Spinal cord (tissue), 10 donors: Measurements from ENCODE around the gene SRD5A3. TPM values are rescaled to one million over a fixed set of nuclear protein-coding genes. Genes with fewer than 3 reads are reported as not detected.

Experiments used
- DNase-seq, 6 donors: peaks; one replicate each; pipeline versions ENCODE4 v3.0.0 to v3.0.0-alpha.2; 2013 to 2015; ENCODE audit warnings: low spot score in 6 of 6, low read depth in 4 of 6
- H3K27ac ChIP-seq: one replicate; pipeline ENCODE4 v1.5.1; 2013; ENCODE audit warnings: low read depth, low read length, control low read depth
- H3K27me3 ChIP-seq: one replicate; pipeline ENCODE4 v1.6.1; 2013; ENCODE audit warnings: low read length; ENCODE audit not compliant: control insufficient read depth, insufficient read depth
- H3K36me3 ChIP-seq: one replicate; pipeline ENCODE4 v1.6.1; 2013; ENCODE audit warnings: low read length; ENCODE audit not compliant: control insufficient read depth, insufficient read depth
- H3K4me1 ChIP-seq: one replicate; pipeline ENCODE4 v1.6.1; 2013; ENCODE audit warnings: low read length; ENCODE audit not compliant: control insufficient read depth, insufficient read depth
- H3K4me3 ChIP-seq: one replicate; pipeline ENCODE4 v1.5.1; 2013; ENCODE audit warnings: low read depth, low read length, control low read depth
- H3K9me3 ChIP-seq: one replicate; pipeline ENCODE4 v1.6.1; 2013; ENCODE audit warnings: low read length; ENCODE audit not compliant: control insufficient read depth, insufficient read depth
- WGBS: methylation state at CpG from one replicate; pipeline ENCODE4 v1.1.5; 2013; ENCODE audit warnings: missing lambda C conversion rate; ENCODE audit not compliant: insufficient coverage; 5-methylcytosine and 5-hydroxymethylcytosine counted together
- polyA plus RNA-seq, 2 donors: library from polyadenylated mRNA; unstranded; fragments of 120-200 nt; gene quantifications; one replicate each; pipeline ENCODE4 v1.2.1, GENCODE V29; 2013; ENCODE audit not compliant: insufficient read length in 2 of 2
- total RNA-seq, 2 donors: library from RNA; depleted of rRNA in 1 of 2; stranded (reverse); fragments of 120-200 nt in 1 of 2; fragments of >200 nt in 1 of 2; gene quantifications; one replicate each; pipeline versions ENCODE4 v1.2.3 to v1.2.4, GENCODE V29; 2013 to 2014
- donor health status: healthy.

Gene SRD5A3
- total and polyA plus RNA-seq, 4 donors, result 10.4 to 18.6 (median 17.5) TPM

DNA sequence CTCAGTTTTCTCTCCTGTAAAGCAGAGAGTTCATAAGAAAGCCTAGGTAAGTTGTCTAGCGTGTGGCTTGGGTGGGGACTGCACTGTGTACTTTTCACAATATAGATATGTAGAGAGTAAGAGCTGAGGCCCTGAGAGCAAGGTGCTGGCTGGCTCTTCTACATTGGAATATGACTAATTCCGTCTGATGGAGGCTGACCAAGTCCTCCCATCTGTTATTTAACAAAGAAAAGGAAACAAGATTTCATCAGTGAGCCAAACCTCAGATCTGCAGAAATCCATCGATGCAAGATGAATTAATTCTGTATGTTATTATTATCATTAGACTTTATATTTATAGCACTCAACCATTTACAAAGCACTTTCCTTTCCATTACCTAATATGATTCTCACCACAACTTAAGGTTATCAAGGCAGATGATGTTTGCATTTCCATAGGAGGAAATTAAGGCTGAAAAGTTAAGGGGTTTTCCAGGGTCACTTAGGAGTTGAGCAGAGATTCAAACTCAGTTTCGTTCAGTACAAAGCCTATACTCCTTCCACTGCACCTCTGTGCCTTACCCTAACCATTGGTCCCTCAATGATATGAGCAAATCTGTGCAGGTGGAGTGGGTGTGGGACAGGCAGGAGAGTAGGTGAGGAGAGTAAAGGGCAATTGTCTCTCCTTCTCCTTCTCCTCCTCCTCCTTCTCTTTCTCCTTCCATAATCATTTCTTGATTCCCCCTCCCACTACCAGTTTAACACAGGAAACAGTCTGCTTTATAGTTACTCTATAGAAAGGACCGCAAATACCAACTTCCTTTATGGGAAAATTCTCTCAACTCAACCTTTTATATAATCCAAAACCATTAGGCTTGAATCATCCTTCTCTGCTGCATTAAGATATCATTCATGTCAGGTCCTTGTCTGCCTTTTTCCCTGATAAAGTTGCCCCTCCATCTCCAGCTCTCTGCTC is 27.6 kb upstream of the SRD5A3 start:
- Histone ChIP-seq H3K36me3 (no peaks in the 10 kb centered on the region), H3K4me1 (no peaks in the 10 kb centered on the region), H3K4me3 (no peak overlapping the region), H3K27me3 (no peaks in the 10 kb centered on the region), H3K9me3 (no peaks in the 10 kb centered on the region), H3K27ac (no peak overlapping the region)
- peak in 1 of 6 donors; percentile 22 for DNase-seq
- WGBS, result 90% methylated on average over 1 of the region's 5 CpGs

- Histone ChIP-seq H3K27me3 (no peaks in the 10 kb centered on the region), H3K9me3 (no peaks in the 10 kb centered on the region), H3K4me1 (no peaks in the 10 kb centered on the region), H3K4me3 (no peak overlapping the region), H3K27ac (no peak overlapping the region), H3K36me3 (no peaks in the 10 kb centered on the region)
- DNase-seq, result peak; percentile 54 to 97 (median 83)
- WGBS, result 0% methylated on average over 1 of the region's 8 CpGs
These were observed 24.3 kb upstream of the SRD5A3 start for GRCh38 chr4:55321707-55322264.

- Histone ChIP-seq H3K36me3 (no peaks in the 10 kb centered on the region), H3K27ac (no peak overlapping the region)
- no peak for DNase-seq
These were observed 22.7 kb upstream of the SRD5A3 start for GRCh38 chr4:55323375-55323774.

GRCh38 chr4:55326629-55327028 is 19.4 kb upstream of the SRD5A3 start:
- H3K27me3 ChIP-seq, result no peaks in the 10 kb centered on the region
- peaks cover 3% of the 10 kb centered on the region for H3K9me3 ChIP-seq
- no peaks in the 10 kb centered on the region for H3K36me3 ChIP-seq
- no peak overlapping the region for H3K4me3 ChIP-seq
- H3K27ac ChIP-seq, result no peak overlapping the region
- H3K4me1 ChIP-seq, result no peaks in the 10 kb centered on the region
- DNase-seq, result no peak

More at GRCh38 chr4:55323375-55323774, 22.7 kb upstream of the SRD5A3 start:
- no peaks in the 10 kb centered on the region for H3K9me3 ChIP-seq
- no peaks in the 10 kb centered on the region for H3K4me1 ChIP-seq
- no peak overlapping the region for H3K4me3 ChIP-seq
- no peaks in the 10 kb centered on the region for H3K27me3 ChIP-seq

DNA sequence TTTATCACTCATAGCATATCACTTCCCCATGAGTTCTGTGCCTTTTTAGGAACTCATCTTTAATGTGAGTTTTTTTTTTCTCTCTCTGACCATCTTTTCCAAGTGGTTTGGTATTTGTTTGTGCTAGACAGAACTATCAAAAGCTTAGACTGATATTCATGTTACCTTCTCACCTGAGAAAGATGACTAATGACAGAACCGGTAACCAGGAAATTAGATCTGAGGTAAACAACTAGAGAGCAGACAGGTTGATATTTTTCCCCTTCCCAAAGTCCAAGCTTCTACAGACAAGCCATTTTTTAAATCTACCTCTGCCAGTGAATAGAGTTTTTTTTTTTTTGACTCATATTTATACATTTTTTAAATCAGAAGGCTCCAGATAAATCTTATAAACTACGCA is 17.0 kb upstream of the SRD5A3 start:
- WGBS, result no CpG with 5 or more reads among the region's 2 CpGs
- Histone ChIP-seq H3K4me1 (no peaks in the 10 kb centered on the region), H3K27me3 (no peaks in the 10 kb centered on the region), H3K27ac (no peak overlapping the region), H3K9me3 (peaks cover 3% of the 10 kb centered on the region), H3K36me3 (no peaks in the 10 kb centered on the region), H3K4me3 (no peak overlapping the region)
- no peak for DNase-seq

DNA sequence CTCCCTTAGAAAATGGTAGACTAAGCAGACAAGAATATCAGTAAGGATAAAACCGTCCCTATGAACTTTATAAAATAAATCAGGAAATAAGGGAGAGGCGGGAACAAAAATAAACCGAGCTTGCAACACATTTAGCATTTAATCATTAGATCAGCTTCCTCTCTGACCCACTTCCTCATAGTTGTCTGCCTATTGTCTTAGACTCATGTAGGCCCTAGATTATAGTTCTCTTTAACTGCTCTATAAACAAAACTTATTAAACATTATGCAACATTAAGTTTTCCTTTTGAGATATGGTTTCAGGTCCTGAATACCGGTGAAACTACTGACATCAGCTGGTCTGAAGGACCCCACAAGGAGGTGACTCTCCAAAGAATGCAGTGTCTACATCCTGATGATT is 15.8 kb upstream of the SRD5A3 start:
- WGBS, result 83% methylated on average over 2 of the region's 4 CpGs

DNA sequence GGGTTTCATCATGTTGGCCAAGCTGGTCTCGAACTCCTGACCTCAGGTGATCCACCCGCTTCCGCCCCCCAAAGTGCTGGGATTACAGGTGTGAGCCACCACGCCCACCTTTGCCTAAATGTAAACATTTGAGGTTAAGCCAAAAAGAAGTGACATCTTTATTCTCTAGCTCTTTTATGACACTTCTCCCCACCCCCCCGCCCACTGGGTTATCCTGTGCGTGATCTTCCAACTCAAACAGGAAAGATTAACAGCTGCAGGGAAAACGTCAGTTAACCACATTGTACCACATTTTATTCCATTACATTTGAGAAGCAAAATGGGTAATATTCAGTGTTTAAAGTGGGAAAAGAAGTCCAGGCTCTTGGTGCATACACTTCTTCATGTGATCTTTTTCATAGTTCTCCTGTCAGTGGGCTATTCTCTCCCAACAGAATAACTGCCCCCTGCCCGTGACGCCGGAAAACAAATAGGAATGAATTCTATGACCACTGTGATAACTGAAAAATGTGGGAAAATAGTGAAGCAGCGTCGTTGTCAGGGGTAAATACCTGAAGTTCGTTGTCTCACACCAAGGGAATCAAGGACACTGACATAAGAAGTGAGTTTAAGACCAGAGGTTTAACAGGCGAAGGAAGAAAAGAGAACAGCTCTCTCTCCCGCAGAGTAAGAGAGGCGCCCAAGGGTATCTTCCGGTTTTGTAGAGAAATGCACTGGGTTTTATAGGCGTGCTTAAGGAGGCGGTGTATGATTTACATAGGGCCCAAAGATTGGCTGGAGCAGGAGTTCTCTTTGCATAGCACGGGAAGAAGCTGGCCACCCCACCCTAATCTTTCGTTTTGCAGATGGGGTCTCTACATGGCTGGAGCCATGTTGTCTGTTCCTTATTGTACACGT is 9.7 kb upstream of the SRD5A3 start:
- Histone ChIP-seq H3K36me3 (no peaks in the 10 kb centered on the region), H3K27ac (no peak overlapping the region), H3K27me3 (no peaks in the 10 kb centered on the region), H3K4me1 (no peaks in the 10 kb centered on the region), H3K9me3 (no peaks in the 10 kb centered on the region), H3K4me3 (no peak overlapping the region)
- no peak for DNase-seq
- 93% methylated on average over 15 of the region's 22 CpGs for WGBS

More for the DNA sequence above, 15.8 kb upstream of the SRD5A3 start:
- no peaks in the 10 kb centered on the region for H3K4me1 ChIP-seq
- no peaks in the 10 kb centered on the region for H3K36me3 ChIP-seq
- H3K4me3 ChIP-seq, result no peak overlapping the region
- H3K27ac ChIP-seq, result no peak overlapping the region
- peaks cover 3% of the 10 kb centered on the region for H3K9me3 ChIP-seq
- H3K27me3 ChIP-seq, result no peaks in the 10 kb centered on the region
- no peak for DNase-seq

DNA sequence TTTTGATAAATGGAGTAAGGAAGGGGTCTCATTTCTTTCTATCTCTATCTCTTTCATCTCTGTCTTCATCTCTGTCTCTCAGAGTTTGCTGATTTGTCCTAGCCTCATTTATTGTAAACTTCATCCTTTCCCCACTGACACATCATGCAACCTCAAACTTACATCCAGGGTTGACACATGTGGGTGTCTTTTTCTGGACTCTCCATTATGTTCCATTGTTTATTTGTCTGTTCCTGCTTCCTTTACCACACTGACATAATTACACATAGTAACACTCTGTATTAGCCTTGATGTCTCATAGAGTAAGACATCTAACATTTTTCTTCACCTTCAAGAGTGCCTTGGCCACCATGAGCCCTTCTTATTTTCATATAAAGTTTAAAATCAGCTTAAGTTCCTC is 8.1 kb upstream of the SRD5A3 start:
- no peak overlapping the region for H3K27ac ChIP-seq
- H3K4me1 ChIP-seq, result no peaks in the 10 kb centered on the region
- no peak overlapping the region for H3K4me3 ChIP-seq
- H3K36me3 ChIP-seq, result no peaks in the 10 kb centered on the region
- no peaks in the 10 kb centered on the region for H3K27me3 ChIP-seq
- DNase-seq, result no peak
- H3K9me3 ChIP-seq, result no peaks in the 10 kb centered on the region

GRCh38 chr4:55338486-55338885 is 7.6 kb upstream of the SRD5A3 start:
- H3K9me3 ChIP-seq, result no peaks in the 10 kb centered on the region
- DNase-seq, result no peak
- WGBS, result no CpG with 5 or more reads among the region's 4 CpGs

More at GRCh38 chr4:55338486-55338885, 7.6 kb upstream of the SRD5A3 start:
- H3K4me1 ChIP-seq, result no peaks in the 10 kb centered on the region
- no peaks in the 10 kb centered on the region for H3K36me3 ChIP-seq
- H3K27me3 ChIP-seq, result no peaks in the 10 kb centered on the region
- H3K4me3 ChIP-seq, result no peak overlapping the region
- H3K27ac ChIP-seq, result no peak overlapping the region
